Right lobe of liver (tissue), 4 donors: ENCODE data around the gene LRRC28.

ENCODE experiments used
- POLR2A ChIP-seq: fragments of 450-650 bp; IDR thresholded peaks from one replicate; pipeline ENCODE4 v1.6.1; 2017; ENCODE audit warnings: antibody characterized with exemption, mild to moderate bottlenecking
- TF ChIP-seq, protein P1 (sequence below), 4 donors: fragments of 200-600 bp in 3 of 4; fragments of 450-650 bp in 1 of 4; IDR thresholded peaks; one replicate each; pipeline versions ENCODE4 v1.5.1 to v1.8.0; 2016 to 2022; ENCODE audit warnings: antibody characterized with exemption in 4 of 4, mild to moderate bottlenecking in 2 of 4
- donor health status: DM: no; HTN: no; CAD: no.
- donor health status: DM: no; HTN: no; CAD: no.
- donor health status: DM: no; HTN: yes; CAD: no.

GRCh38 chr15:99348412-99348811 lies 97.1 kb downstream of the LRRC28 start:
- TF ChIP-seq, protein P1, sequence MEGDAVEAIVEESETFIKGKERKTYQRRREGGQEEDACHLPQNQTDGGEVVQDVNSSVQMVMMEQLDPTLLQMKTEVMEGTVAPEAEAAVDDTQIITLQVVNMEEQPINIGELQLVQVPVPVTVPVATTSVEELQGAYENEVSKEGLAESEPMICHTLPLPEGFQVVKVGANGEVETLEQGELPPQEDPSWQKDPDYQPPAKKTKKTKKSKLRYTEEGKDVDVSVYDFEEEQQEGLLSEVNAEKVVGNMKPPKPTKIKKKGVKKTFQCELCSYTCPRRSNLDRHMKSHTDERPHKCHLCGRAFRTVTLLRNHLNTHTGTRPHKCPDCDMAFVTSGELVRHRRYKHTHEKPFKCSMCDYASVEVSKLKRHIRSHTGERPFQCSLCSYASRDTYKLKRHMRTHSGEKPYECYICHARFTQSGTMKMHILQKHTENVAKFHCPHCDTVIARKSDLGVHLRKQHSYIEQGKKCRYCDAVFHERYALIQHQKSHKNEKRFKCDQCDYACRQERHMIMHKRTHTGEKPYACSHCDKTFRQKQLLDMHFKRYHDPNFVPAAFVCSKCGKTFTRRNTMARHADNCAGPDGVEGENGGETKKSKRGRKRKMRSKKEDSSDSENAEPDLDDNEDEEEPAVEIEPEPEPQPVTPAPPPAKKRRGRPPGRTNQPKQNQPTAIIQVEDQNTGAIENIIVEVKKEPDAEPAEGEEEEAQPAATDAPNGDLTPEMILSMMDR (IDR thresholded peaks at IDR 0.05): no peak
- TF ChIP-seq POLR2A: no peak
